HepG2 (cell line): ENCODE results near the gene SIX4. TPM values are rescaled to one million over a fixed set of nuclear protein-coding genes. Genes with fewer than 3 reads are reported as not detected.

Experiments used
- CEBPZ ChIP-seq: IDR thresholded peaks from 2 replicates; pipeline ENCODE4 v1.6.1; 2012; ENCODE audit warnings: low read length, improper control_type of control experiment
- CREB1 ChIP-seq, 2 experiments: fragments of 450-650 bp in 1 of 2; IDR thresholded peaks; 2 replicates each; pipeline ENCODE4 v1.6.1; 2016 to 2017; ENCODE audit warnings: control low read depth in 1 of 2, mild to moderate bottlenecking in 1 of 2, missing compliant biosample characterization in 1 of 2, missing genetic modification characterization in 1 of 2
- EEA1 ChIP-seq: sonication (generic); formaldehyde crosslinking; IDR thresholded peaks from 2 replicates; pipeline ENCODE4 v1.5.1; 2020; ENCODE audit warnings: mild to moderate bottlenecking, missing genetic modification reagents, borderline replicate concordance
- GATA4 ChIP-seq: sonication (generic); IDR thresholded peaks from 2 replicates; pipeline ENCODE4 v1.6.1; 2016; ENCODE audit warnings: antibody characterized with exemption, low read depth, borderline replicate concordance
- GPN1 ChIP-seq: sonication (generic); formaldehyde crosslinking; IDR thresholded peaks from 2 replicates; pipeline ENCODE4 v1.5.1; 2020; ENCODE audit warnings: missing genetic modification reagents, borderline replicate concordance
- IKZF1 ChIP-seq: fragments of 450-650 bp; IDR thresholded peaks from 2 replicates; pipeline ENCODE4 v1.7.1; 2016
- IRX3 ChIP-seq: sonication (generic); formaldehyde crosslinking; IDR thresholded peaks from 2 replicates; pipeline ENCODE4 v1.8.1; 2023; ENCODE audit warnings: mild to moderate bottlenecking, low read depth, missing genetic modification reagents, borderline replicate concordance
- MAZ ChIP-seq, 2 experiments: sonication (generic) in 1 of 2; formaldehyde crosslinking in 1 of 2; IDR thresholded peaks; 2 replicates each; pipeline versions ENCODE4 v1.5.0 to v1.6.1; 2012 to 2020; ENCODE audit warnings: low read depth in 2 of 2, mild to moderate bottlenecking in 2 of 2, borderline replicate concordance in 1 of 2, improper control_type of control experiment in 1 of 2, low read length in 1 of 2, missing genetic modification reagents in 1 of 2, moderate library complexity in 1 of 2
- MZF1 ChIP-seq: sonication (generic); formaldehyde crosslinking; IDR thresholded peaks from 2 replicates; pipeline ENCODE4 v1.8.1; 2023; ENCODE audit warnings: mild to moderate bottlenecking, missing genetic modification reagents, borderline replicate concordance
- NCOA1 ChIP-seq: sonication (generic); formaldehyde crosslinking; IDR thresholded peaks from 2 replicates; pipeline ENCODE4 v1.9.0; 2021; ENCODE audit warnings: missing genetic modification reagents
- NFE2L2 ChIP-seq: fragments of 150-350 bp; IDR thresholded peaks from 2 replicates; pipeline ENCODE4 v1.6.1; 2014; ENCODE audit warnings: low read length
- NONO ChIP-seq, 2 experiments: fragments of 450-650 bp in 1 of 2; sonication (generic) in 1 of 2; formaldehyde crosslinking in 1 of 2; IDR thresholded peaks in 1 of 2; conservative IDR thresholded peaks in 1 of 2; 2 replicates each; pipeline versions ENCODE4 v1.6.1 to v1.8.0; 2017 to 2022; ENCODE audit warnings: mild to moderate bottlenecking in 1 of 2, missing genetic modification reagents in 1 of 2, moderate library complexity in 1 of 2
- ONECUT2 ChIP-seq: sonication (generic); formaldehyde crosslinking; IDR thresholded peaks from 2 replicates; pipeline ENCODE4 v1.4.0; 2020; ENCODE audit warnings: missing genetic modification reagents
- RFXANK ChIP-seq: IDR thresholded peaks from 2 replicates; pipeline ENCODE4 v1.6.1; 2016
- SALL1 ChIP-seq: sonication (generic); formaldehyde crosslinking; IDR thresholded peaks from 2 replicates; pipeline ENCODE4 v1.8.0; 2022; ENCODE audit warnings: mild to moderate bottlenecking, missing genetic modification reagents
- SSRP1 ChIP-seq: IDR thresholded peaks from 2 replicates; pipeline ENCODE4 v1.6.1; 2016; ENCODE audit warnings: control low read depth
- TBL1XR1 ChIP-seq: fragments of 150-350 bp; IDR thresholded peaks from 2 replicates; pipeline ENCODE4 v1.6.1; 2014; ENCODE audit warnings: borderline replicate concordance, low read length; ENCODE audit not compliant: partially characterized antibody
- TCF7L2 ChIP-seq: IDR thresholded peaks from 2 replicates; pipeline ENCODE4 v1.6.1; 2011; ENCODE audit warnings: mild to moderate bottlenecking, low read depth, low read length, moderate library complexity
- ZBTB20 ChIP-seq: sonication (generic); formaldehyde crosslinking; IDR thresholded peaks from 2 replicates; pipeline ENCODE4 v1.8.1; 2023; ENCODE audit warnings: missing genetic modification reagents, low read depth, mild to moderate bottlenecking, borderline replicate concordance
- ZKSCAN1 ChIP-seq: fragments of 150-350 bp; IDR thresholded peaks from 2 replicates; pipeline ENCODE4 v1.6.1; 2014; ENCODE audit warnings: low read length
- ZNF234 ChIP-seq: sonication (generic); formaldehyde crosslinking; conservative IDR thresholded peaks from 2 replicates; pipeline ENCODE4 v1.5.1; 2020; ENCODE audit warnings: mild to moderate bottlenecking, missing genetic modification reagents
- ZNF317 ChIP-seq: sonication (generic); formaldehyde crosslinking; IDR thresholded peaks from 2 replicates; pipeline ENCODE4 v1.5.0; 2020; ENCODE audit warnings: mild to moderate bottlenecking, missing genetic modification reagents
- ZNF83 ChIP-seq: sonication (generic); formaldehyde crosslinking; IDR thresholded peaks from 2 replicates; pipeline ENCODE4 v1.4.0; 2020; ENCODE audit warnings: missing genetic modification reagents, mild to moderate bottlenecking, borderline replicate concordance
- polyA plus RNA-seq, 8 experiments: library from polyadenylated mRNA; depleted of rRNA in 3 of 8; stranded (reverse) in 7 of 8; unstranded in 1 of 8; fragments of >200 nt; fragmentation: Illumina TruSeq in 4 of 8; extraction: Trizol in 4 of 8; gene quantifications; 2 replicates each; pipeline versions ENCODE4 v1.2.1 to v1.2.3, GENCODE V29; 2011 to 2016; ENCODE audit warnings: low read depth in 4 of 8, missing spikeins in 1 of 8, mixed read lengths in 1 of 8; ENCODE audit not compliant: insufficient read depth in 1 of 8
- total RNA-seq, 5 experiments: library from RNA; depleted of rRNA; stranded (reverse); fragments of >200 nt; fragmentation: Illumina TruSeq; extraction: Trizol; gene quantifications; 2 replicates each; pipeline ENCODE4 v1.2.3, GENCODE V29; 2016; ENCODE audit warnings: low read depth in 1 of 5
- TF ChIP-seq, protein P1 (sequence below): IDR thresholded peaks from 2 replicates; pipeline ENCODE4 v1.6.1; 2016; ENCODE audit warnings: low read depth, borderline replicate concordance

Gene SIX4
- total and polyA plus RNA-seq, 2 of the 13 experiments (the other 11 are each of a cell fraction or from before 2014, with no cell fraction given) = 5.0 to 6.0 TPM

- TF ChIP-seq SALL1 = peak; percentile 58
- no peak for TF ChIP-seq ZNF83 (CRISPR knock-in tag)
- no peak for TF ChIP-seq NONO (IDR thresholded peaks at IDR 0.05)
- no peak for TF ChIP-seq NONO (CRISPR knock-in tag; conservative IDR thresholded peaks at IDR 0.05)
- TF ChIP-seq IKZF1 = no peak
- no peak for TF ChIP-seq RFXANK
- TF ChIP-seq ZNF317 (CRISPR knock-in tag) = 0 out of 2 replicates have a peak, but pooled peaks have one; percentile 15
- TF ChIP-seq ONECUT2 = no peak
- no peak for TF ChIP-seq ZNF234 (CRISPR knock-in tag)
- no peak for TF ChIP-seq CEBPZ
- no peak for TF ChIP-seq MZF1 (CRISPR knock-in tag)
- no peak for TF ChIP-seq NCOA1 (CRISPR knock-in tag)
- TF ChIP-seq GPN1 = no peak
- TF ChIP-seq, protein P1, sequence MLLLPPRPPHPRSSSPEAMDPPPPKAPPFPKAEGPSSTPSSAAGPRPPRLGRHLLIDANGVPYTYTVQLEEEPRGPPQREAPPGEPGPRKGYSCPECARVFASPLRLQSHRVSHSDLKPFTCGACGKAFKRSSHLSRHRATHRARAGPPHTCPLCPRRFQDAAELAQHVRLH (CRISPR knock-in tag) = no peak; the same call in 1 of the 2 replicates
- no peak for TF ChIP-seq CREB1 (IDR thresholded peaks at IDR 0.05)
- no peak for TF ChIP-seq CREB1 (CRISPR knock-in tag; IDR thresholded peaks at IDR 0.05)
- no peak for TF ChIP-seq TCF7L2
- peak; percentile 15; the same call in 1 of the 2 replicates for TF ChIP-seq ZBTB20 (CRISPR knock-in tag)
- TF ChIP-seq MAZ (IDR thresholded peaks at IDR 0.05; ENCODE audit: borderline replicate concordance, low read depth, low read length) = no peak
- TF ChIP-seq MAZ (CRISPR knock-in tag; IDR thresholded peaks at IDR 0.05; ENCODE audit: low read depth) = no peak
- TF ChIP-seq EEA1 (CRISPR knock-in tag) = no peak
- no peak for TF ChIP-seq GATA4
- no peak for TF ChIP-seq TBL1XR1
- no peak for TF ChIP-seq IRX3 (CRISPR knock-in tag)
- TF ChIP-seq SSRP1 (CRISPR knock-in tag) = peak; percentile 71; the same call in 1 of the 2 replicates
- no peak for TF ChIP-seq NFE2L2
- TF ChIP-seq ZKSCAN1 = no peak
These were observed 32.6 kb downstream of the SIX4 start (continued) for GRCh38 chr14:60691383-60692113.
